ENCODE results near the gene NSUN5. TPM values are rescaled to one million over a fixed set of nuclear protein-coding genes. Genes with fewer than 3 reads are reported as not detected.

NSUN5 gene
- 10 to 100 TPM; 15.8 to 34.4 (median 26.7) TPM for total RNA-seq

GRCh38 chr7:73308665-73309214 is at the start of gene NSUN5:
TSS of gene NSUN5 (minus strand) at chr7:73308826. CDS start at chr7:73308790, 36 bp downstream.
- Histone ChIP-seq H3K9me3 (no peaks in the 10 kb centered on the region), H3K36me3 (peaks cover 0 to 36% of the 10 kb centered on the region in 2 donors), H3K27ac (peak within 1 kb of the TSS; percentile 57 to 84 (median 78)), H3K4me3 (peak within 1 kb of the TSS; percentile 87 to 95), H3K4me1 (peaks cover 0 to 20% (median 5%) of the 10 kb centered on the region in 3 donors), H3K27me3 (no peaks in the 10 kb centered on the region)
- WGBS, 2 donors (ENCODE audit: low coverage in 1 of 2) = 45 to 69% methylated on average over 6 to 15 of the region's 40 CpGs
- TF ChIP-seq CTCF (IDR thresholded peaks at IDR 0.05) = peak in 1 of 4 experiments; percentile 16
- TF ChIP-seq EP300 (IDR thresholded peaks at IDR 0.05) = no peak
- TF ChIP-seq POLR2A (IDR thresholded peaks at IDR 0.05) = peak; percentile 30 to 49
- peak; percentile 65 for TF ChIP-seq POLR2AphosphoS5 (IDR thresholded peaks at IDR 0.05)
- peak; percentile 89 for ATAC-seq

- 62 to 74% methylated on average over 5 of the region's 5 CpGs for WGBS, 2 donors (ENCODE audit: low coverage in 1 of 2)
These were observed 47.5 kb upstream of the NSUN5 start for GRCh38 chr7:73356159-73356558.

GRCh38 chr7:73354821-73355220 is 46.2 kb upstream of the NSUN5 start:
- 75% methylated on average over 17 of the region's 17 CpGs; no CpG with 5 or more reads in 1 of the 2 donors for WGBS, 2 donors (ENCODE audit: low coverage in 1 of 2)
- TF ChIP-seq EP300 (IDR thresholded peaks at IDR 0.05) (no peak), POLR2A (IDR thresholded peaks at IDR 0.05) (no peak), CTCF (IDR thresholded peaks at IDR 0.05) (no peak), POLR2AphosphoS5 (IDR thresholded peaks at IDR 0.05) (no peak)

More at GRCh38 chr7:73356159-73356558, 47.5 kb upstream of the NSUN5 start:
- Histone ChIP-seq H3K27me3 (peaks cover 22% of the 10 kb centered on the region), H3K36me3 (no peaks in the 10 kb centered on the region), H3K9me3 (peaks cover 0 to 4% (median 0%) of the 10 kb centered on the region in 3 donors), H3K4me1 (peaks cover 0 to 11% (median 0%) of the 10 kb centered on the region in 3 donors), H3K4me3 (no peak overlapping the region), H3K27ac (no peak overlapping the region)
- ATAC-seq = no peak
- TF ChIP-seq POLR2A (IDR thresholded peaks at IDR 0.05) = no peak
- TF ChIP-seq CTCF (IDR thresholded peaks at IDR 0.05) = no peak

GRCh38 chr7:73354196-73354595 is 45.6 kb upstream of the NSUN5 start:
- H3K4me3 ChIP-seq = no peak overlapping the region
- no peaks in the 10 kb centered on the region for H3K36me3 ChIP-seq
- peak; percentile 52 for ATAC-seq
- peaks cover 0 to 4% (median 0%) of the 10 kb centered on the region in 3 donors for H3K9me3 ChIP-seq
- 73 to 100% methylated on average over 5 of the region's 9 CpGs for WGBS, 2 donors (ENCODE audit: low coverage in 1 of 2)
- H3K27ac ChIP-seq = no peak overlapping the region
- peaks cover 0 to 11% (median 0%) of the 10 kb centered on the region in 3 donors for H3K4me1 ChIP-seq
- peaks cover 13% of the 10 kb centered on the region for H3K27me3 ChIP-seq
- no peak for TF ChIP-seq POLR2AphosphoS5 (IDR thresholded peaks at IDR 0.05)
- TF ChIP-seq POLR2A (IDR thresholded peaks at IDR 0.05) = no peak
- no peak for TF ChIP-seq CTCF (IDR thresholded peaks at IDR 0.05)
- no peak for TF ChIP-seq EP300 (IDR thresholded peaks at IDR 0.05)

More at GRCh38 chr7:73354821-73355220, 46.2 kb upstream of the NSUN5 start:
- Histone ChIP-seq H3K27me3 (peaks cover 19% of the 10 kb centered on the region), H3K4me3 (no peak overlapping the region), H3K4me1 (peaks cover 0 to 11% (median 0%) of the 10 kb centered on the region in 3 donors), H3K9me3 (peaks cover 0 to 4% (median 0%) of the 10 kb centered on the region in 3 donors), H3K27ac (no peak overlapping the region), H3K36me3 (no peaks in the 10 kb centered on the region)
- no peak for ATAC-seq

GRCh38 chr7:73353243-73353642 is 44.6 kb upstream of the NSUN5 start:
- peaks cover 4% of the 10 kb centered on the region for H3K27me3 ChIP-seq
- peaks cover 0 to 4% (median 0%) of the 10 kb centered on the region in 3 donors for H3K9me3 ChIP-seq
- H3K27ac ChIP-seq = no peak overlapping the region
- no peak for ATAC-seq
- H3K36me3 ChIP-seq = no peaks in the 10 kb centered on the region
- WGBS, 2 donors (ENCODE audit: low coverage in 1 of 2) = 90 to 96% methylated on average over 5 to 6 of the region's 6 CpGs
- H3K4me3 ChIP-seq = no peak overlapping the region
- no peak for TF ChIP-seq CTCF (IDR thresholded peaks at IDR 0.05)
- TF ChIP-seq EP300 (IDR thresholded peaks at IDR 0.05) = no peak
- TF ChIP-seq POLR2A (IDR thresholded peaks at IDR 0.05) = no peak
- no peak for TF ChIP-seq POLR2AphosphoS5 (IDR thresholded peaks at IDR 0.05)
- peaks cover 0 to 3% (median 0%) of the 10 kb centered on the region in 3 donors for H3K4me1 ChIP-seq

All from gastroesophageal sphincter (tissue), 4 donors.